Measurements from ENCODE around the gene UVRAG. TPM values are rescaled to one million over a fixed set of nuclear protein-coding genes. Genes with fewer than 3 reads are reported as not detected.

The UVRAG gene
- total RNA-seq, 1 donor from 2014 or later, result 17.8 TPM

GRCh38 chr11:75839851-75840250 lies 24.8 kb downstream of the UVRAG start:
- TF ChIP-seq CTCF (IDR thresholded peaks at IDR 0.05; ENCODE audit: partially characterized antibody, unreplicated experiment), result no peak
- Mint-ChIP-seq H3K4me1 (ENCODE audit: low read depth, unreplicated experiment) (peaks cover 1% of the 10 kb centered on the region), H3K27me3 (ENCODE audit: unreplicated experiment) (no peaks in the 10 kb centered on the region), H3K36me3 (ENCODE audit: unreplicated experiment) (no peaks in the 10 kb centered on the region), H3K9me3 (ENCODE audit: unreplicated experiment) (no peaks in the 10 kb centered on the region), H3K4me3 (ENCODE audit: unreplicated experiment) (no peak overlapping the region), H3K27ac (ENCODE audit: unreplicated experiment) (no peak overlapping the region)
- no peak for DNase-seq

- Mint-ChIP-seq H3K27ac (ENCODE audit: unreplicated experiment) (no peak overlapping the region), H3K4me3 (ENCODE audit: unreplicated experiment) (no peak overlapping the region), H3K36me3 (ENCODE audit: unreplicated experiment) (no peaks in the 10 kb centered on the region), H3K27me3 (ENCODE audit: unreplicated experiment) (no peaks in the 10 kb centered on the region), H3K9me3 (ENCODE audit: unreplicated experiment) (no peaks in the 10 kb centered on the region), H3K4me1 (ENCODE audit: low read depth, unreplicated experiment) (peaks cover 1% of the 10 kb centered on the region)
- no peak for TF ChIP-seq CTCF (IDR thresholded peaks at IDR 0.05; ENCODE audit: partially characterized antibody, unreplicated experiment)
- DNase-seq, result no peak
Observed at GRCh38 chr11:75840522-75840921, 25.5 kb downstream of the UVRAG start.

- no peak for TF ChIP-seq CTCF (IDR thresholded peaks at IDR 0.05; ENCODE audit: partially characterized antibody, unreplicated experiment)
Observed at GRCh38 chr11:75841739-75842138, 26.7 kb downstream of the UVRAG start.

GRCh38 chr11:75845324-75845723 lies 30.3 kb downstream of the UVRAG start:
- no peak for DNase-seq
- Mint-ChIP-seq H3K4me3 (ENCODE audit: unreplicated experiment) (no peak overlapping the region), H3K4me1 (ENCODE audit: low read depth, unreplicated experiment) (no peaks in the 10 kb centered on the region), H3K36me3 (ENCODE audit: unreplicated experiment) (no peaks in the 10 kb centered on the region), H3K27me3 (ENCODE audit: unreplicated experiment) (no peaks in the 10 kb centered on the region), H3K9me3 (ENCODE audit: unreplicated experiment) (no peaks in the 10 kb centered on the region), H3K27ac (ENCODE audit: unreplicated experiment) (no peak overlapping the region)
- TF ChIP-seq CTCF (IDR thresholded peaks at IDR 0.05; ENCODE audit: partially characterized antibody, unreplicated experiment), result no peak

More at GRCh38 chr11:75841739-75842138, 26.7 kb downstream of the UVRAG start:
- no peak for DNase-seq
- Mint-ChIP-seq H3K36me3 (ENCODE audit: unreplicated experiment) (no peaks in the 10 kb centered on the region), H3K4me1 (ENCODE audit: low read depth, unreplicated experiment) (peaks cover 1% of the 10 kb centered on the region), H3K27me3 (ENCODE audit: unreplicated experiment) (no peaks in the 10 kb centered on the region), H3K9me3 (ENCODE audit: unreplicated experiment) (no peaks in the 10 kb centered on the region), H3K27ac (ENCODE audit: unreplicated experiment) (no peak overlapping the region), H3K4me3 (ENCODE audit: unreplicated experiment) (no peak overlapping the region)

GRCh38 chr11:75849894-75850293 lies 34.9 kb downstream of the UVRAG start:
- H3K4me3 Mint-ChIP-seq (ENCODE audit: unreplicated experiment), result no peak overlapping the region
- H3K9me3 Mint-ChIP-seq (ENCODE audit: unreplicated experiment), result no peaks in the 10 kb centered on the region
- H3K27ac Mint-ChIP-seq (ENCODE audit: unreplicated experiment), result no peak overlapping the region
- H3K36me3 Mint-ChIP-seq (ENCODE audit: unreplicated experiment), result no peaks in the 10 kb centered on the region
- no peak for TF ChIP-seq CTCF (IDR thresholded peaks at IDR 0.05; ENCODE audit: partially characterized antibody, unreplicated experiment)
- H3K4me1 Mint-ChIP-seq (ENCODE audit: low read depth, unreplicated experiment), result no peaks in the 10 kb centered on the region
- no peak for DNase-seq
- no peaks in the 10 kb centered on the region for H3K27me3 Mint-ChIP-seq (ENCODE audit: unreplicated experiment)

Data from glutamatergic neuron (in vitro differentiated cells).